GM12878 (cell line): Measurements from ENCODE around the gene ZNF276. TPM values are rescaled to one million over a fixed set of nuclear protein-coding genes. Genes with fewer than 3 reads are reported as not detected.

ENCODE experiments used
- ATAC-seq: fragments of 200-7000 bp; cut with Tn5 transposase; 3 replicates; pipeline ENCODE4 v1.9.1; 2020; ENCODE audit warnings: mild to moderate bottlenecking, moderate library complexity
- BruUV-seq: library from RNA; stranded (reverse); fragments of 400-500 nt; replicated peaks from 2 replicates; lab custom pipeline; 2021; lab: Mats Ljungman, UMichigan
- CTCF ChIA-PET: fragments of 300-600 bp; sonication (Branson Sonifier 250); formaldehyde crosslinking; extraction: SDS; loops from one replicate; lab custom pipeline; 2021; ENCODE audit warnings: inconsistent platforms; lab: Yijun Ruan, JAX
- POLR2A ChIA-PET: fragments of 350-600 bp; formaldehyde crosslinking; extraction: SDS; loops from one replicate; lab custom pipeline; 2021; ENCODE audit warnings: inconsistent platforms; lab: Charles Lee
- RAD21 ChIA-PET: fragments of 300-600 bp; sonication (Branson Sonifier 250); formaldehyde crosslinking; loops from one replicate; lab custom pipeline; 2023; ENCODE audit warnings: antibody characterized with exemption; ENCODE audit not compliant: unreplicated experiment; lab: Charles Lee
- SMC1A ChIA-PET: fragments of 300-600 bp; sonication (Branson Sonifier 250); formaldehyde crosslinking; loops from one replicate; lab custom pipeline; 2023; ENCODE audit not compliant: unreplicated experiment, uncharacterized antibody; lab: Charles Lee
- DNase-seq: peaks from one replicate; pipeline ENCODE4 v3.0.0-alpha.2; 2011; ENCODE audit warnings: low read depth, low spot score
- FAIRE-seq: peaks from 3 replicates; lab custom pipeline; 2011; peaks lifted over from hg19 to GRCh38; lab: Jason Lieb, UNC
- H2AFZ ChIP-seq: 2 replicates; pipeline ENCODE4 v1.6.0; 2011; ENCODE audit warnings: low read depth, low read length, control low read depth; ENCODE audit not compliant: control insufficient read depth
- H3K27ac ChIP-seq: 2 replicates; pipeline ENCODE4 v1.5.1; 2011; ENCODE audit warnings: control low read depth; ENCODE audit not compliant: control insufficient read depth, insufficient read depth
- H3K27me3 ChIP-seq, 2 experiments: replicated peaks in 1 of 2; 2 replicates each; pipeline versions ENCODE4 v1.6.0 to v1.6.1; 2011; ENCODE audit warnings: low read length in 1 of 2; ENCODE audit not compliant: control insufficient read depth in 2 of 2, insufficient read depth in 2 of 2
- H3K36me3 ChIP-seq, 2 experiments: 2 replicates each; pipeline ENCODE4 v1.5.1; 2011; ENCODE audit warnings: low read length in 1 of 2; ENCODE audit not compliant: control insufficient read depth in 2 of 2, insufficient read depth in 2 of 2
- H3K4me1 ChIP-seq: 2 replicates; pipeline ENCODE4 v1.6.1; 2011; ENCODE audit warnings: mild to moderate bottlenecking, low read length, moderate library complexity, mixed read lengths; ENCODE audit not compliant: control insufficient read depth, insufficient read depth
- H3K4me2 ChIP-seq: 2 replicates; pipeline ENCODE4 v1.6.0; 2011; ENCODE audit warnings: control low read depth; ENCODE audit not compliant: control insufficient read depth, insufficient read depth
- H3K4me3 ChIP-seq: fragments of 200-600 bp; sonication (generic); 2 replicates; pipeline ENCODE4 v1.5.1; 2016
- H3K79me2 ChIP-seq: 2 replicates; pipeline ENCODE4 v1.6.0; 2011; ENCODE audit warnings: low read length; ENCODE audit not compliant: control insufficient read depth, insufficient read depth
- H3K9ac ChIP-seq: 2 replicates; pipeline ENCODE4 v1.8.0; 2011; ENCODE audit warnings: low read length, control low read depth, mixed read lengths; ENCODE audit not compliant: control insufficient read depth, insufficient read depth
- H3K9me3 ChIP-seq: replicated peaks from 3 replicates; pipeline ENCODE4 v1.5.1; 2011; ENCODE audit warnings: mild to moderate bottlenecking, low read length; ENCODE audit not compliant: control insufficient read depth, insufficient read depth
- H4K20me1 ChIP-seq: 2 replicates; pipeline ENCODE4 v1.6.0; 2011; ENCODE audit not compliant: control insufficient read depth, insufficient read depth
- ATF7 ChIP-seq: fragments of 450-650 bp; IDR thresholded peaks from 2 replicates; pipeline ENCODE4 v1.6.1; 2016; ENCODE audit warnings: low read depth, mild to moderate bottlenecking
- BCLAF1 ChIP-seq: fragments of 450-650 bp; IDR thresholded peaks from 2 replicates; pipeline ENCODE4 v1.6.1; 2017; ENCODE audit warnings: antibody characterized with exemption, mild to moderate bottlenecking, moderate library complexity
- SIX5 ChIP-seq: IDR thresholded peaks from 2 replicates; pipeline ENCODE4 v1.6.1; 2011; ENCODE audit warnings: mild to moderate bottlenecking, low read depth, low read length, moderate library complexity; ENCODE audit not compliant: severe bottlenecking
- SPI1 ChIP-seq: IDR thresholded peaks from 2 replicates; pipeline ENCODE4 v1.6.1; 2011; ENCODE audit warnings: low read depth, mild to moderate bottlenecking, low read length, moderate library complexity, borderline replicate concordance; ENCODE audit not compliant: insufficient read depth
- WGBS: methylation state at CpG from one replicate; pipeline ENCODE4 v1.1.6; 2016; ENCODE audit warnings: low lambda C conversion rate; ENCODE audit not compliant: insufficient replicate concordance, insufficient coverage; ENCODE audit errors: missing lambda C conversion rate; 5-methylcytosine and 5-hydroxymethylcytosine counted together
- in situ Hi-C: fragments of 300-500 bp; cut with MboI; formaldehyde crosslinking; loops from 9 replicates; pipeline ENCODE4 v1.14.3; 2018; ENCODE audit warnings: mixed read lengths
- intact Hi-C: fragments of 100-400 bp; cut with micrococcal nuclease; formaldehyde crosslinking; loops from one replicate; pipeline ENCODE4 v1.14.2; 2022; ENCODE audit not compliant: unreplicated experiment
- polyA plus RNA-seq, 11 experiments: library from polyadenylated mRNA; depleted of rRNA in 4 of 11; unstranded in 6 of 11; stranded (reverse) in 5 of 11; fragments of >200 nt; fragmentation: Nextera tagmentation in 4 of 11; fragmentation: Illumina TruSeq in 1 of 11; extraction: Ambion mirVana in 4 of 11; extraction: Trizol in 1 of 11; gene quantifications; 1 replicate in 1 of 11; 2 replicates in 10 of 11; pipeline versions ENCODE4 v1.2.1 to v1.2.3, GENCODE V29; 2011 to 2016; ENCODE audit warnings: inconsistent platforms in 2 of 11, missing spikeins in 2 of 11, low read depth in 1 of 11
- total RNA-seq, 4 experiments: library from RNA; depleted of rRNA in 3 of 4; stranded (reverse); fragments of >200 nt in 3 of 4; fragmentation: Illumina TruSeq in 1 of 4; extraction: Trizol in 1 of 4; gene quantifications; 2 replicates each; pipeline versions ENCODE4 v1.2.1 to v1.2.3, GENCODE V29; 2013 to 2021

Gene ZNF276
- total and polyA plus RNA-seq, 10 of the 15 experiments (the other 5 are each of a cell fraction or from before 2014, with no cell fraction given), result 0.27 to 22.7 (median 8.7) TPM

- no peak overlapping the region for H3K4me3 ChIP-seq
- ChIA-PET CTCF (interaction anchor here (0.6 to 1.3 kb wide), 4 partner anchors 45 to 123 kb away, joined by 3 to 4 read pairs (median 3); no protein-coding TSS in a partner anchor), SMC1A (no interaction called here), POLR2A (interaction anchor here (0.5 kb wide), 1 partner anchor 233 kb away, joined by 3 read pairs; no protein-coding TSS in a partner anchor), RAD21 (no interaction called here)
- no peak; the same call in 1 of the 3 replicates for ATAC-seq
- no peak overlapping the region for H3K27ac ChIP-seq
- H4K20me1 ChIP-seq, result no peaks in the 10 kb centered on the region
- peak; percentile 76 for TF ChIP-seq SPI1
- TF ChIP-seq ATF7, result no peak
- no peak for TF ChIP-seq SIX5
- no peak for TF ChIP-seq BCLAF1
- no peaks in the 10 kb centered on the region for H3K9me3 ChIP-seq
- intact Hi-C loops, result no loop called here
- no peak overlapping the region for H3K9ac ChIP-seq
- no peak overlapping the region for H2AFZ ChIP-seq
- H3K27me3 ChIP-seq, result no peaks in the 10 kb centered on the region
- no peaks in the 10 kb centered on the region for H3K79me2 ChIP-seq
- no peak for DNase-seq
- no TSS peak for BruUV-seq
- no peak overlapping the region for H3K4me2 ChIP-seq
- H3K36me3 ChIP-seq, result peaks cover 29 to 39% of the 10 kb centered on the region in 2 experiments; a peak in 3 of 4 replicates
- in situ Hi-C loops, result no loop called here
- WGBS, result 73% methylated on average over 10 of the region's 10 CpGs
- no peak for FAIRE-seq
- no peaks in the 10 kb centered on the region; the same call in 1 of the 2 replicates for H3K4me1 ChIP-seq
Observed at GRCh38 chr16:89749637-89750036, 28.3 kb downstream of the ZNF276 start.
